ENCODE measurements around the gene TJP1.
A peak's percentile ranks its signal among the peaks of the same experiment; 100 is the strongest.
"Not testable (repeated sequence)": the region's sequence is repeated elsewhere in the genome, so short reads cannot be mapped to it uniquely, and the experiment has no call there.

Gene TJP1

GRCh38 chr15:29838352-29839010 is 16.2 kb upstream of the TJP1 start:
- no peak for DNase-seq

DNA sequence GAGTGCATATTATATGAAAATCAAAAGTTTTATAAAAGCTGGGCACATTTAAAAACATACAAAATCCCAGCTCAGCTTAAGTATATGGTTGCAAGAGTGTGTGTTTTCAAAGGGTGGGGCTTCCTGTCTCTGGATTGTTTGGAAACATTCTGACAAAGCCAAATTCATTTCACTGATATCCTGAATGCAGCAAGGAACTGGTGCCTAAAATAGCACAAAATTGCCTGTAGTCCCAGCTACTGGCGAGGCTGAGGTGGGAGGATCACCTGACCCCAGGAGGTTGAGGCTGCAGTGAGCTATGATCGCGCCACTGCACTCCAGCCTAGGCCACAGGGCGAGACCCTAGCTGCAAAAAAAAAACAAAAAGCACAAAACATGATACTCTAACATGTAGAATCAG is 13.0 kb upstream of the TJP1 start:
- DNase-seq: no peak

DNA sequence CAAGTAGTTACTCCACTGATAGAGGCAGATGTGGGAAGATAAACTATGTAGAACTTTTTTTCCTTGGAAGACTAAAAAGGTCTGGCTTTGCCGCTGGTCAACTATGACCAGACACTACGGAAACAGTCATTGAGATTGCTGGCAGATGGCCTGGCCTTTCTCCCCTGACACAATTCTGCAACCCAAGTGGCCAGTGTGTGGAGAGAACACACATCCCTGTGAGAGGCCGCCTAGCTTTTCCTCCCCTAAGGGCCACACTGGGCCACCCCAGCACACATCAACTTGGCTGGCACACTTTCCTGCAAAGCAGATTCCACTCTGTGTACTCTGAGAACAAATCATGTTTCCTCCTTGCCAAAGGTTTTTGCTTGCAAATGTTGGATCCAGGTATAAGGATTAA is 10.4 kb upstream of the TJP1 start:
- DNase-seq: no peak

GRCh38 chr15:29826908-29827820 is 4.9 kb upstream of the TJP1 start:
- no peak for DNase-seq

DNA sequence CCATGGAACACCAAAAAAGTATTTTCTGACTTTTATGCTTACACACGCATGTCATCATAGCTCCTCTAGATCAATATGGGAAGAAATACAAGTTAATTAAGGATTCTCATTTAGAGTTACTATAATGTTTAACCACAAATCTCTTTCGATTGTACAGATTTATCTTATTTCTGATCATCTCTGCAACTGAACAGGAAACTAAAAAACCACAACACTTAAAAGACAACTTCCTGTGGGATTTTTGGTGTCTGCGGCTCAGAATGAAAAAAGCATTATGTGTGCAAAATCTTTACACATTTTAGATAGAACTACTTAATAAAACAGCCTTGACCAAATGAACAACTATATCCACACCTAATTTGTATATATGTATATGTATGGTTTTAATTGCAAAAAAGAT is 3.0 kb upstream of the TJP1 start:
- peak; percentile 47 for DNase-seq

- DNase-seq: peak; percentile 88
These were observed 604 bp upstream of the TJP1 start for GRCh38 chr15:29822684-29823459.

DNA sequence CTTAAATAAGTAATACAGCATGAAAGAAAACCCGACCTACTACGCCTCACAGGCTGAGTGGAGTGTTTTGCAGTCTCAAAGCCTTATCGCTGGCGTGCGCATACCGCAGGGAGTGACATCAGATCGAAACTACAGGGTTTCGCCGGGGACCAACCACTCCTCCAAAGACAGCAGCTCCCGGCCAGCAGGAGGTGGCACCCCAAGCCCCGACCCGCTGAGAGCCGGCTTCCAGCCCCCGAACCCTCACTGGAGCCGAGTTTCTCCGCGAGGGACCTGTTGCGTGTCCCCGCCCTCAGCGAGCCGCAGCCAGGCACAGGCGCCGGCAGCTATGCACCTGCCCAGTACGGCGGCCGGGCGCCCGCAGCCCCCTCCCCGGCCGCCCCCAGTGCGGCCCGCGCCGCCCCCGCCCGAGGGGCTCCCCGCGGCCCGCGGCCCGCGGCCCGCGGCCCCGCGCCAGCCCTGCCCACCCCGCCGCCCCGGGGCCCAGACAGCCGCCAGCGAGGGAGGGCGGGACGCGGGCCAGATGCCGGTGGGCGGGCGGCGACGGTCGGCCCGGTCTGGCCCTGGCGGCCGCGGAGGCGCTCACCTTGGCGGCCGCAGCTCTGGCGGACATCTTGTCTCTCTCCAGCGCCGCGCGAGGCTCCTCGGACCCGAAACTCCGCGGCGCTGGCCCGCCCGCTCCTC is 710 bp downstream of the TJP1 start:
- DNase-seq: peak; percentile 90

- DNase-seq: no peak
These were observed 1.7 kb downstream of the TJP1 start for GRCh38 chr15:29820394-29821154.

DNA sequence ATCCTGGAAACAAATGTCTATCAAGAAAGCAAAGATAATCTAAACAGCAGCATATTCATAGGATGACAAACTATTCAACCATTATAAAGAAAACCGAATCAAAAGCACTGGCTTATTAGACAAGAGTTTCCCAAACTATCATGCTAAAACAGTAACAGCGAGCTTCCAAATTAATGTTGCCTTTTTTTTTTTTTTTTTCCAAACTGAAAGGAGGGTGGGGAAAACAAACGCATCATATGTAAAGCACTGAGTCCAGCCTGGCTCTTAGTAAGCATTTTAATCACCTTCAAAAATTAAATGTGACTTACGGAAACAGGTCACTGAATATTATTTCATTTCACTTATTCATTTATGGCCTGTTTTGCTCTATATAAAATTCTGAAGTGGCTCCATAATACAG is 2.3 kb downstream of the TJP1 start:
- no peak for DNase-seq

- no peak for DNase-seq
These were observed 4.1 kb downstream of the TJP1 start for GRCh38 chr15:29818141-29818540.

DNA sequence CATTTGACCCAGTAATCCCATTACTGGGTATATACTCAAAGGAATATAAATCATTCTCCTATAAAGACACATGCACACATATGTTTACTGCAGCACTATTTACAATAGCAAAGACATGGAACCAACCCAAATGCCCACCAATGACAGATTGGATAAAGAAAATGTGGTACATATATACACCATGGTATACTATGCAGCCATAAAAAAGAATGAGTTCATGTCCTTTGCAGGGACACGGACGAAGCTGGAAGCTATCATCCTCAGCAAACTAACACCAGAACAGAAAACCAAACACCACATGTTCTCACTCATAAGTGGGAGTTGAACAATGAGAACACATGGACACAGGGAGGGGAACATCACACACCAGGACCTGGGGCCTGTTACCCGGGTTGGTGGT is 4.8 kb downstream of the TJP1 start:
- DNase-seq: not testable (repeated sequence)

DNA sequence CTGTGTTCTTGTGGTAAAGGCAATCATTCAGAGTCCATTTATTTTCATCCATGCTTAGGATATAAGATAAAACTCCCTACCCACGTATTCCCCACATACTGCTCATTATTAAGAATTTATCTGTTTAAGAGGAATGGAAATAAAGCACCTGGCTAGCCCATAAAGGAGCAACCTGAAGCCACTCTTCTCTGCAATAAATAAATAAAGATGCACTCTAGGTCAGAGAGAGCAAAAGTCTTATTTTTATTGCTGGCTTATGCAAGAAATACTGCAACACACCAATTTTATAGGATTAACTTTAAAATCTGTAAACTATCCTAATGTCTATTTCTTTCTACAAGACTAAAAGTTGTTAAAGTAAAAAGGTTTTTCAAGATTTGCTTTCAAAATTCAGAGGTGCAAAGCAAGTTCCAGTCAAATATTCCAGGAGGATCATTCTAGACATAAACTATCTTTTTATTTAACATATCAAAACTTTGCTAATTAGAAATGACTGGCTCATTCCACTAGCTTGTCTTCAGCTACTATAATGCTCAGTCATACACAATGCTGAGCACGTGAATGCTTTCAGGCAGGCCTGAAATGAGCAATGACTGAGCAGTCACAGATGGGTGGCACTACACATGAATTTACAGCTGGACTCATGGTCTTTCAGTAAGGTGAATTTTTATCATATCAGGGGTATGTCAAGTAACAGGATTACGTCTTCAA is 7.1 kb downstream of the TJP1 start:
- DNase-seq: peak; percentile 49

- no peak for DNase-seq
These were observed 9.3 kb downstream of the TJP1 start for GRCh38 chr15:29813009-29813408.

DNA sequence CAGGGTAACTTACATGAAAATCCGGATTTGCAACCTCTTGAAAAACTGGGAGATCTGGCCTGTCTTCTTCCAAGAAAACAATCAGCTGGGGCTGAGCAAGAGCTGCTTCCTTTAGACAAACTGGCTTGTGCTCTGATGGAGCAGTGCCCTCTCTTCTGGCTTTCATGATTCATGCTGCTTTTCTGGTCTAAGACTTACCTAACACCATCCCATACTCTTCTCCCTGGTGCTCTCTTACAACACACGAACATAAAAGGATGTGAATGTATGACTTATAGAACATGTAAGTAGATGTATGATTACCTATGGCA is 9.9 kb downstream of the TJP1 start:
- DNase-seq: peak; percentile 42

DNA sequence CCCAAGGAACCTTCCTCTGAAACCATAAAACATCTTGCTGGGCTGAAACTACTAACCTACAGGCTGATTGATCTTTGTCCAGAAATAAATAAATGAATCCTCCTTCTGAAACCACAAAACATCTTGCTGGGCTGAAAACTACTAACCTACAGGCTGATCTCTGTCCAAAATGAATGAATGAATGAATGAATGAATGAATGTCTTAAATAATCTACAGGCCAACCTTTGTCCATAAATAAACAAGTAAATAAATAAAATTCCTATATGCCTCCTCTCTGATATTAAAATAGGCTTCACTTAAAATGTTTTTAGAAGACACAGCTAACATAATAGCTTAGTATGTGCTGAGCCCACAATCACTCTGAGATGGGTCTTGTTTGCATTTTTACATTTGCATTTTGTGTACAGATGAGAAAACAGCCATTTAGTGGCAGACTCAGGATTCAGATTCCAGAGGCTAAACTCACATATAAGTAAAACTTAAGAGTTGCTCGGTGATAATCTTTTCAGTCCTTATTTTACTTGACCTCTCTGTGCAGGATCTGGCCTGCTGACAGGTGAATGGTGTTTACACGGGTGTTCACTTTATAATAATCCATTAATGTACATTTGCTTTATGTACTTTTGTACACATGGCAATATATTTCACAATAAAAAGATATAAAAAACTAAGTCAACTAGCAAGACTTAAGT is 10.4 kb downstream of the TJP1 start:
- DNase-seq: no peak

DNA sequence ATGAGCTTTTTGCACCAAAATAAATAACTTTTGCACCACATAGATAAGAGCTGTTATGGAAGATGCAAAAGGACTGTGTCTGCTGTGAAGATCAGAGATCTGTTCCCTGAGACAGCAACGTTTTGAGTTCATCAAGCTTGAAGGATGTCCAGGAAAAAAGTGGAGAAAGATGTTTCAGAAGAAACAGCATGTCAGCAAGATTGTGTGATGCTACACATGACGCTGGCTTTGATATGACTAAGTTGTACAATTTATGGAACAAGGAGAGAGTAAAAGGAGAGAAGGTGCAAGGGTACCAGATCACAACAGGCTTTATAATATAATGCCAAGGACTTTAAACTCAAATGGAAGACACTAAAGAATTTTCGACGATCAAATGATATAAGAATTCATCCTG is 16.6 kb downstream of the TJP1 start:
- no peak for DNase-seq

DNA sequence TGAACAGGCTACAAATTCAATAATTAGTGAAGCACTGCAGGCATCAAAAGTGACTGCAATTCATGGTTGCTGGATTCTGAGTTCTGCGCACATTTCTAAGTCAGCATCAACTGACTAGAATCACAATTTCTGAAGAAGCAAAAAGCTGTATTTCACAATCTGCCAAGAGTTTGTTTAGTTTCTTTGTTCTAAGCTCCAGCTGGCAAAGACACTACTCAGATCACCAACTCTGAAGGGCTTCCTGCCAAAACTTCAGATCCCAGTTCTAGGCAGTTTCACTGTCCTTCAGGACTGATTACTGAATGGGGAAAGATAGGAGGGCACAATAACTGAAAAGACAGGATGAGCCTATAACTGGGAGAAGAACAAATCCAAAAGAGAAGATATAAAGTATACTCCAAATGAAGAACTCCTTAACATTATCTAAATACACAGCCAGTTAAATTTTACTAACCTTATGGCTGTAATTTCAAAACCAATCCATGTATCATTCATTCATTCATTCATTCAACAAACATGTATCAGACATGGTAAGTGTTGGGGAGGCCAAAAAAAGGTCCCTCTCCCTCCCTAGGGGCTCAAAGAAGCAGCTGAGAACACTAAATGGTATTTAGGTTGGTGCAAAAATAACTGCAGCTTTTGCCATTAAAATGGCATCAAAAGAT is 17.1 kb downstream of the TJP1 start:
- DNase-seq: peak; percentile 71

- DNase-seq: no peak
These were observed 19.9 kb downstream of the TJP1 start for GRCh38 chr15:29802411-29802810.

- DNase-seq: no peak
These were observed 21.5 kb downstream of the TJP1 start for GRCh38 chr15:29800491-29801366.
